Panc1 (cell line): ENCODE measurements around the gene ZNF554. TPM values are rescaled to one million over a fixed set of nuclear protein-coding genes. Genes with fewer than 3 reads are reported as not detected.

Experiments
- ATAC-seq: fragments of 200-7000 bp; cut with Tn5 transposase; 2 replicates; pipeline ENCODE4 v1.9.1; 2020; ENCODE audit warnings: mild to moderate bottlenecking, moderate library complexity
- BruUV-seq: library from RNA; stranded (reverse); fragments of 400-500 nt; replicated peaks from 2 replicates; lab custom pipeline; 2021; lab: Mats Ljungman, UMichigan
- CTCF ChIA-PET: fragments of 300-600 bp; sonication (Branson Sonifier 250); formaldehyde crosslinking; loops from one replicate; lab custom pipeline; 2022; ENCODE audit warnings: antibody characterized with exemption; lab: Charles Lee
- POLR2A ChIA-PET: fragments of 300-600 bp; sonication (Branson Sonifier 250); formaldehyde crosslinking; loops from one replicate; lab custom pipeline; 2022; ENCODE audit warnings: antibody characterized with exemption; lab: Charles Lee
- DNase-seq: peaks from one replicate; pipeline ENCODE4 v3.0.0-alpha.2; 2010; ENCODE audit warnings: low read depth, low spot score
- H3K27ac ChIP-seq: 2 replicates; pipeline ENCODE4 v1.5.1; 2011; ENCODE audit warnings: mild to moderate bottlenecking, low read length, inconsistent platforms
- H3K27me3 ChIP-seq: fragments of 200-500 bp; sonication (Bioruptor generic); 2 replicates; pipeline ENCODE4 v1.6.0; 2014; ENCODE audit warnings: low read length, inconsistent platforms; ENCODE audit not compliant: control insufficient read depth, insufficient read depth
- H3K36me3 ChIP-seq: fragments of 200-500 bp; sonication (Bioruptor generic); 2 replicates; pipeline ENCODE4 v1.5.1; 2014; ENCODE audit warnings: inconsistent platforms, mild to moderate bottlenecking, low read length, moderate library complexity; ENCODE audit not compliant: control insufficient read depth, insufficient read depth
- H3K4me1 ChIP-seq: 2 replicates; pipeline ENCODE4 v1.5.1; 2011; ENCODE audit warnings: inconsistent platforms, mild to moderate bottlenecking, low read length, moderate library complexity; ENCODE audit not compliant: control insufficient read depth, insufficient read depth
- H3K4me3 ChIP-seq, 2 experiments: 2 replicates each; pipeline ENCODE4 v1.5.1; 2011 to 2012; ENCODE audit warnings: low read depth in 2 of 2, low read length in 2 of 2, mild to moderate bottlenecking in 2 of 2, inconsistent platforms in 1 of 2, moderate library complexity in 1 of 2
- H3K9me3 ChIP-seq: fragments of 200-500 bp; sonication (Bioruptor generic); 2 replicates; pipeline ENCODE4 v1.5.1; 2014; ENCODE audit warnings: low read depth, mild to moderate bottlenecking, inconsistent platforms, low read length, moderate library complexity; ENCODE audit not compliant: control insufficient read depth, insufficient read depth
- CTCF ChIP-seq: fragments of 450-650 bp; IDR thresholded peaks from 2 replicates; pipeline ENCODE4 v1.5.1; 2017; ENCODE audit warnings: mild to moderate bottlenecking
- POLR2AphosphoS5 ChIP-seq: IDR thresholded peaks from 2 replicates; pipeline ENCODE4 v1.6.1; 2012; ENCODE audit warnings: mild to moderate bottlenecking, low read depth, low read length, moderate library complexity
- SIN3A ChIP-seq: IDR thresholded peaks from 2 replicates; pipeline ENCODE4 v1.6.1; 2012; ENCODE audit warnings: low read depth, mild to moderate bottlenecking, low read length, moderate library complexity, borderline replicate concordance; ENCODE audit not compliant: insufficient read depth
- TCF7L2 ChIP-seq: IDR thresholded peaks from 2 replicates; pipeline ENCODE4 v1.6.1; 2011; ENCODE audit warnings: mild to moderate bottlenecking, low read depth, low read length, inconsistent platforms
- in situ Hi-C: cut with HindIII; loops from 2 replicates; pipeline ENCODE4 v1.10.0; 2016; ENCODE audit warnings: low sequenced_read_pairs, low pct_unique_long_range_greater_than_20kb
- intact Hi-C: fragments of 100-400 bp; cut with micrococcal nuclease; formaldehyde crosslinking; loops from one replicate; pipeline ENCODE4 v1.10.0; 2022; ENCODE audit not compliant: unreplicated experiment
- total RNA-seq: library from RNA; stranded (reverse); gene quantifications from one replicate; pipeline ENCODE4 v1.2.1, GENCODE V29; 2021; ENCODE audit not compliant: unreplicated experiment
- TF ChIP-seq, protein P1 (sequence below), 2 experiments: IDR thresholded peaks; 2 replicates each; pipeline ENCODE4 v1.6.1; 2011 to 2012; ENCODE audit warnings: low read depth in 2 of 2, control low read depth in 1 of 2, low read length in 1 of 2, mild to moderate bottlenecking in 1 of 2, moderate library complexity in 1 of 2; ENCODE audit not compliant: insufficient read depth in 1 of 2

ZNF554 gene
- total RNA-seq, 1 experiment from 2014 or later = 1.5 TPM

GRCh38 chr19:2850256-2850925 is 30.7 kb downstream of the ZNF554 start:
- TF ChIP-seq POLR2AphosphoS5 = no peak
- no peak for TF ChIP-seq TCF7L2
- TF ChIP-seq SIN3A = no peak
- TF ChIP-seq CTCF = no peak
- TF ChIP-seq, protein P1, sequence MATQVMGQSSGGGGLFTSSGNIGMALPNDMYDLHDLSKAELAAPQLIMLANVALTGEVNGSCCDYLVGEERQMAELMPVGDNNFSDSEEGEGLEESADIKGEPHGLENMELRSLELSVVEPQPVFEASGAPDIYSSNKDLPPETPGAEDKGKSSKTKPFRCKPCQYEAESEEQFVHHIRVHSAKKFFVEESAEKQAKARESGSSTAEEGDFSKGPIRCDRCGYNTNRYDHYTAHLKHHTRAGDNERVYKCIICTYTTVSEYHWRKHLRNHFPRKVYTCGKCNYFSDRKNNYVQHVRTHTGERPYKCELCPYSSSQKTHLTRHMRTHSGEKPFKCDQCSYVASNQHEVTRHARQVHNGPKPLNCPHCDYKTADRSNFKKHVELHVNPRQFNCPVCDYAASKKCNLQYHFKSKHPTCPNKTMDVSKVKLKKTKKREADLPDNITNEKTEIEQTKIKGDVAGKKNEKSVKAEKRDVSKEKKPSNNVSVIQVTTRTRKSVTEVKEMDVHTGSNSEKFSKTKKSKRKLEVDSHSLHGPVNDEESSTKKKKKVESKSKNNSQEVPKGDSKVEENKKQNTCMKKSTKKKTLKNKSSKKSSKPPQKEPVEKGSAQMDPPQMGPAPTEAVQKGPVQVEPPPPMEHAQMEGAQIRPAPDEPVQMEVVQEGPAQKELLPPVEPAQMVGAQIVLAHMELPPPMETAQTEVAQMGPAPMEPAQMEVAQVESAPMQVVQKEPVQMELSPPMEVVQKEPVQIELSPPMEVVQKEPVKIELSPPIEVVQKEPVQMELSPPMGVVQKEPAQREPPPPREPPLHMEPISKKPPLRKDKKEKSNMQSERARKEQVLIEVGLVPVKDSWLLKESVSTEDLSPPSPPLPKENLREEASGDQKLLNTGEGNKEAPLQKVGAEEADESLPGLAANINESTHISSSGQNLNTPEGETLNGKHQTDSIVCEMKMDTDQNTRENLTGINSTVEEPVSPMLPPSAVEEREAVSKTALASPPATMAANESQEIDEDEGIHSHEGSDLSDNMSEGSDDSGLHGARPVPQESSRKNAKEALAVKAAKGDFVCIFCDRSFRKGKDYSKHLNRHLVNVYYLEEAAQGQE (IDR thresholded peaks at IDR 0.05; ENCODE audit: insufficient read depth in 1 of 2, low read depth in 2 of 2, low read length in 1 of 2) = no peak
- Histone ChIP-seq H3K4me1 (no peaks in the 10 kb centered on the region), H3K4me3 (no peak overlapping the region), H3K27ac (no peak overlapping the region), H3K36me3 (peaks cover 5% of the 10 kb centered on the region), H3K9me3 (peaks cover 59% of the 10 kb centered on the region), H3K27me3 (no peaks in the 10 kb centered on the region)
- DNase-seq (no peak), ATAC-seq (no peak)
- in situ Hi-C loops = no loop called here
- ChIA-PET CTCF (interaction anchor here (0.6 kb wide), 1 partner anchor 241 kb away, joined by 4 read pairs; no protein-coding TSS in a partner anchor), POLR2A (no interaction called here)
- intact Hi-C loops = no loop called here
- BruUV-seq = no TSS peak

DNA sequence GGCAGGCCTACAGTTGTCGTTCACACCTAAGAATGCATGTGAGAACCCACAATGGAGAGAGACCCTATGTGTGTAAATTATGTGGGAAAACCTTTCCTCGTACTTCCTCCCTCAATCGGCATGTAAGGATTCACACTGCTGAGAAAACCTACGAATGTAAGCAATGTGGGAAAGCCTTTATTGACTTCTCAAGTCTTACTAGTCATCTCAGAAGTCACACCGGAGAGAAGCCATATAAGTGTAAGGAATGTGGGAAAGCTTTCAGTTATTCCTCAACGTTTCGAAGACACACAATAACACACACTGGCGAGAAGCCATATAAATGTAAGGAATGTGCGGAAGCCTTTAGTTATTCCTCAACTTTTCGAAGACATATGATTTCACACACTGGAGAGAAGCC is 32.9 kb downstream of the ZNF554 start:
- intact Hi-C loops = no loop called here
- TF ChIP-seq SIN3A (no peak), TCF7L2 (no peak), POLR2AphosphoS5 (no peak), CTCF (no peak)
- TF ChIP-seq, protein P1 (IDR thresholded peaks at IDR 0.05; ENCODE audit: insufficient read depth in 1 of 2, low read depth in 2 of 2, low read length in 1 of 2) = no peak
- H3K4me3 ChIP-seq = no peak overlapping the region
- H3K36me3 ChIP-seq = peaks cover 5% of the 10 kb centered on the region
- H3K27ac ChIP-seq = no peak overlapping the region
- in situ Hi-C loops = no loop called here
- CTCF ChIA-PET = no interaction called here
- DNase-seq = no peak
- H3K9me3 ChIP-seq = peaks cover 72% of the 10 kb centered on the region
- POLR2A ChIA-PET = no interaction called here
- no peaks in the 10 kb centered on the region for H3K4me1 ChIP-seq
- BruUV-seq = no TSS peak
- no peak for ATAC-seq
- H3K27me3 ChIP-seq = no peaks in the 10 kb centered on the region
